HG03095 (cell line): ENCODE data around the gene RXRB.
"Not testable (repeated sequence)": the region's sequence is repeated elsewhere in the genome, so short reads cannot be mapped to it uniquely, and the experiment has no call there.

Experiments used
- ATAC-seq: cut with Tn5 transposase; IDR thresholded peaks from one replicate; pipeline ENCODE4 v1.9.1; 2021; ENCODE audit warnings: moderate library complexity; ENCODE audit not compliant: unreplicated experiment

The RXRB gene

GRCh38 chr6:33164665-33165373 is 35.6 kb downstream of the RXRB start:
- no peak for ATAC-seq

DNA sequence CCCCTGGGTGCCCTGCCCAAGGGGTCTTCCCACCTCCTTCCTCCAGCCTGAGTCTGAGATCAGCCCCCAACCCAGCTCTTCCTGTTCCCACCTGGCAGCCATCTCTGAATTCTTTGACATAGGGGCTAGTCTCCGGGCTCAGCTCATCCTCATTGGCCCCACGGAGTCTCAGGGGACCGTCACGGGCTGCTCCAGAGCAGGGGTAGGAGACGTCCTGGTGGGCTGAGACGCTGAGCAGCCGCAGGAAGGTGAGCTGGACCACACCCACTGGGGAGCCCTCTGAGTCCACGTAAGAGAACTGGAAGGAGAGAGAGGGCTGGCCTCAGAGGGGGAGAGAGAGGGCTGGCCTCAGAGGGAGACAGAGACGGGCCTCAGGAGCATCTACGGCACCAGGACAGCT is 36.3 kb downstream of the RXRB start:
- no peak for ATAC-seq

GRCh38 chr6:33163540-33163939 is 36.9 kb downstream of the RXRB start:
- ATAC-seq, result no peak

- no peak for ATAC-seq
Measured at GRCh38 chr6:33161354-33162331, 38.8 kb downstream of the RXRB start.

DNA sequence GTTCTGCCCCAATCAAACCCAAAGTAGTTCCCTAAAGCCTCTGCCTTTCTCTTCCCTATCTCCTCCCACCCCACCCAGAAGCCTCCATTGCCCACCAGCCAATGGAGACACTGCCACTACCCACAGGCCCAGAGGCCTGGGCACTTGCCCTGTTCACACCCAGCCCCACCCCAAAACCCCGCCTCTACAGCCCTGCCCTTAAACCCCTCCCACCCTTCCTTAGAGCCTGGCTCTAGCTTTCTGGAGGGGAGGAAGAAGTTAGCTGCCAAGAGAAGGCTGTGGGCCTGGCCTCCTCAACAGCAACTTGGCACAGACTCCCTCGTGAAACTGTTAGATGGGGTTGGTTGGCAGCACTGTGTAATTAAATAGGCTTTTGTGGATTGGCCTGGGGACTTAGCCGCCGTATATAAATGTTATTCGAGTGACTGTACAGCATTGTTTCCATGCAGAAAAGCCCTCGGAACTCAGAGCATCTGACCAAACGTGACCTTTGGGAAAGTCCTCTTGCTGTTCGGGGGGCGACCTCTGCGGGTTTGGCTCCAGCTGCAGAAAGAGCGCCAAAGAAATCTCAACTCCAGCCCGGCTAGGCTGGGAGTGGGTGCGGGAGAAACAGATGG is 39.6 kb downstream of the RXRB start:
- no peak for ATAC-seq

DNA sequence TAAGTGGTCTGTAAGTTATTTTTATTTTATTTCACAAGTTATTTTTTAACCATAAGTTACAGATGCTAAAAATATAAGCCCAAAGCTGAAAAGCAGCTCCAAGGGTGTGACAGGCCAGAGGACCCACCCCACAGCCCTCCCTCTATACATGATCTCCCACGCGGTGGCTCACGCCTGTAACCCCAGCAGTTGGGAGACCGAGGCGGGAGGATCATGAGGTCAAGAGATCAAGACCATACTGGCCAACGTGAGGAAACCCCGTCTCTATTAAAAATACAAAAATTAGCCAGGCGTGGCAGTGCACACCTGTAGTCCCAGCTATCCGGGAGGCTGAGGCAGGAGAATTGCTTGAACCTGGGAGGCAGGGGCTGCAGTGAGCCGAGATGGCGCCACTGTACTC is 40.4 kb downstream of the RXRB start:
- ATAC-seq, result no peak

GRCh38 chr6:33156964-33157363 is 43.5 kb downstream of the RXRB start:
- ATAC-seq, result no peak

DNA sequence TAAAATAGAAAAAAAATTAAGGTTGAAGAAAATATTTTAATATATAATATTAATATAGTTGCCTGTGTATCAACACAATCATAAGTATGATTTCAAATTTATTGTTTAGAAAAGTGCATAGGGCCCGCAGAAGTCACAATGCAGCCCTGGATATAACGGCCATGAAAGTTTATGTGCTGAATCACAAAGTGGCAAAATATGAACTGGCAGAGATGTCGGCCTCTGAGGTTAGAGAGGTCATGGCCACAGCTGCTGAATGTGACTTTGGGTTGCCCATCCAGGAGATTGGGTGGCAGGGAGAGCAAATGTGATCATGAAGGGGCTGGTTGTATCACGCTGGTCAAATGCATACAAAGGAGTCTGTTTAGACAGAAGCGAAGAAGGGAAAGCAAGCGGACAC is 43.9 kb downstream of the RXRB start:
- ATAC-seq, result no peak

DNA sequence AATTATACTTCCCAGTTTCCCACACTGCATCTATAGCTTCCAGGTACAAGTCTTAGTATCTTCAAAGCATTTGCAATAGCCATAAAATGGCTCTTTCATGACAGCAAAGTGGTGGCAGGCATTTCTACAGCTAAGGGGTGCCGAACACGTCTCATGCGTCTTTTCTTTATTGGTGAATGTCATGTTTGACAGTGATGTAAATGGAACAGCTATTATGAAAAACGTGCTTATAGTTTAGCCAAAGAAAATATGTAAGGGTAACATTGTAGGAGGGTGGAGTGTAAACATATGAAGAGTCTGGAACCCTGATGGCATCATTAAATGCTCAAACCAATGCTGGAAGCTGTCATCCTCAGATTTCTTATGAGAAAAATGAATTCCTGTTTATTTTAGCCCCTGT is 46.1 kb downstream of the RXRB start:
- ATAC-seq, result no peak

GRCh38 chr6:33151050-33151449 is 49.4 kb downstream of the RXRB start:
- ATAC-seq, result no peak

DNA sequence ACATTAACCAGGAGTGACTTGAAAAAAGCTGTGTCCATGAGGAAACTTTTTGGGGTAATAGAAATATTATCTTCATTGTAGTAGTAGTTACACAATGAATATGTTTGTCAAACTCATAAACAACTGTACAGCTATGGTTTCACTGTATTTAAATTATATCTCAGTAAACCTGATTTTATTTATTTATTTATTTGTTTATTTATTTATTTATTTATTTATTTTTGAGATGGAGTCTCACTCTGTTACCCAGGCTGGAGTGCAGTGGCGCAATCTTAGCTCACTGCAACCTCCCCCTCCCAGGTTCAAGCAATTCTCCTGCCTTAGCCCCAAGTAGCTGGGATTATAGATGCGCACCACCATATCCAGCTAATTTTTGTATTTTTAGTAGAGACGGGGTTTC is 49.9 kb downstream of the RXRB start:
- not testable (repeated sequence) for ATAC-seq

- ATAC-seq, result no peak
Measured at GRCh38 chr6:33147807-33148666, 52.4 kb downstream of the RXRB start.

GRCh38 chr6:33144373-33144772 is 56.1 kb downstream of the RXRB start:
- ATAC-seq, result no peak
